ENCODE data around the gene URB1. TPM values are rescaled to one million over a fixed set of nuclear protein-coding genes. Genes with fewer than 3 reads are reported as not detected.

Gene URB1
- polyA plus RNA-seq, 6 donors from 2014 or later, result 1.3 to 4.9 (median 3.2) TPM

- no peak overlapping the region for H3K27ac Mint-ChIP-seq
- peaks cover 41 to 63% (median 49%) of the 10 kb centered on the region in 3 donors for H3K27me3 Mint-ChIP-seq
- H3K9me3 Mint-ChIP-seq, result peaks cover 0 to 2% (median 0%) of the 10 kb centered on the region in 7 donors
- ATAC-seq (ENCODE audit: low read depth in 2 of 2) (no peak), DNase-seq (no peak)
- peaks cover 3 to 16% (median 16%) of the 10 kb centered on the region in 3 donors for H3K4me1 Mint-ChIP-seq
- H3K36me3 Mint-ChIP-seq, result no peaks in the 10 kb centered on the region
- no peak overlapping the region for H3K4me3 Mint-ChIP-seq
Measured at GRCh38 chr21:32415451-32416398, 22.9 kb upstream of the URB1 start.

DNA sequence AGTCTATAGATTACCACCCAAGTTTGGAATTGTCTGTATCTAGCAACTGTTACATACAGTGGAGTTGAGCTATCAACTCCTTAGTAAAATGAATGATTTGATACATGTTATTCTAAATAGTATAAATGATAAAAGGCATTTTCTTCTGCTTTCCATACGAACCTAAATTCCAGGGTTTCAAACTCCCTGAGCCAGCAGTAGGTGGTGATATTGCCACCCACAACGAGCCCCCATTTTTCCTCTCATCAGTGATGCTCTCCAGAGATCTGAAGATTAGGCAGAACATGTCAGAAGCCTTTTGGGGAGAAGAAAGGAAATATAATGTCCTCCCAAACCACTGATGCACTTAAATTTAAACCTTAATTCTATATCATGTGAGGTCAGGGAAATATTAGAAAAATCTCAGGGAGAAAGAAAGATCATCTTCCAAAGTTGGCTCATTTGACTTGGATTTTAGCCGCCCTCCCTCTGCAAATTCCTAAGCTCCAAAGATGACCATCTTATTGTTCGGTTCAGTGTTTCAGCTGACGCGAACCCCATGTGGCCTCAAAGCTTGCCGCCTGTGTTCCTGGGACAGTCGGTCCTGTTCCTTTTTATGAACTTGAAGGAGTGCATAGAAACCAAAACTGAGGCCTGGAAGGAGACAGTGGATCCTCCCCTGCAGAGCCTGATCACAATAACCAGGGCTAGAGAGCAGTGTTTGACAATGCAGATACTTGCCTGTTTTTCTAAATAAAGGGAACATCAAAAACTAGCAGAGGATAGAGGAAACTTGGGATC lies 22.0 kb upstream of the URB1 start:
- ATAC-seq (ENCODE audit: low read depth in 2 of 2) (no peak), DNase-seq (no peak)
- H3K27me3 Mint-ChIP-seq, result peaks cover 49 to 72% (median 59%) of the 10 kb centered on the region in 3 donors
- H3K4me1 Mint-ChIP-seq, result peaks cover 3 to 16% (median 16%) of the 10 kb centered on the region in 3 donors
- no peaks in the 10 kb centered on the region for H3K36me3 Mint-ChIP-seq
- no peak overlapping the region for H3K4me3 Mint-ChIP-seq
- H3K27ac Mint-ChIP-seq, result peak overlapping the region in 1 of 6 donors; percentile 33
- peaks cover 0 to 2% (median 0%) of the 10 kb centered on the region in 7 donors for H3K9me3 Mint-ChIP-seq

DNA sequence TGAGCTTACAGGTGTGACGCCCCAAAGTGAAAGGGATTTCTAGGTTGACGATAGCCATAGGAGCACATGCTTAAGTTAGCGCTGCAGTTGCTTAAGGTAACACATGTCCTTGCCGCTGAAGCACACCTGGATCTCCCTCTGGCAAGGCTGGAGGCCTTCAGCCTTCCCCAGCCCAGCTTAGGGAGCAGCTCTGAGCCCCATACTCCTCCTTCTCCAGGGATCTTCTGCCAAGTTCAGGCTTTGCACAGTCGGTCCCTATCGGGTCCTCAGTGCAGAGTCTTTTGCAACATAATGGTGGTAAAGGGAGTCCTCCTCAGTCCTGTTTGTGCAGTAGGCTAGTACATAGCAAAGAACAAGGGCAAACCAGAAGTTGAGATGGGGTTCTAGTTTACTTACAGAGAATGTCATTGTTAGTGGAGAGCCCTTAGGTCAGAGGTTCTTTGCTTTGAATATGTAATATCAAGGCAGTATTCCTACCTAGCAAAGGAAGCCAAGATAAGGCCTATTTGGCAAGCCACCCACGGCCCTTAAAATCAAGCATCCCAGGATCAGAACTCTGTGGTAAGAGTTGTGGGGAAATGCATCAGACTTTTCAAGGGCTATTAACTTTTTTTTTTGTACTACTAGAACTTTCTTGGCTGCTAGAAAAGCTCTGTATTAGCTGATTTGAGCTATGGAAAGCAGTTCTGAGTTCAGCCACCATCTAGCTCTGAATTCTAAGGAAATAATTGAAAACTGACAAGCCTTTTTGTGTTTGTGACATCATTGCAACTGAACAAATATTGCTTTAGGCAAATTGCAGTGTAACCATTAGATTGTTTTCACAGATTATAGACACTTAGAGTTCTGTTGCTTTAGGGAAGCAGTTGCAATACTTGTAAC lies 21.1 kb upstream of the URB1 start:
- DNase-seq, result no peak
- ATAC-seq (ENCODE audit: low read depth in 2 of 2), result no peak
- Mint-ChIP-seq H3K27ac (peak overlapping the region in 1 of 6 donors; percentile 56), H3K4me3 (peak overlapping the region in 7 of 8 donors; percentile 3 to 87 (median 78)), H3K36me3 (no peaks in the 10 kb centered on the region), H3K9me3 (peaks cover 0 to 2% (median 0%) of the 10 kb centered on the region in 7 donors), H3K4me1 (peaks cover 3 to 16% (median 16%) of the 10 kb centered on the region in 3 donors), H3K27me3 (peaks cover 56 to 81% (median 66%) of the 10 kb centered on the region in 3 donors)

DNA sequence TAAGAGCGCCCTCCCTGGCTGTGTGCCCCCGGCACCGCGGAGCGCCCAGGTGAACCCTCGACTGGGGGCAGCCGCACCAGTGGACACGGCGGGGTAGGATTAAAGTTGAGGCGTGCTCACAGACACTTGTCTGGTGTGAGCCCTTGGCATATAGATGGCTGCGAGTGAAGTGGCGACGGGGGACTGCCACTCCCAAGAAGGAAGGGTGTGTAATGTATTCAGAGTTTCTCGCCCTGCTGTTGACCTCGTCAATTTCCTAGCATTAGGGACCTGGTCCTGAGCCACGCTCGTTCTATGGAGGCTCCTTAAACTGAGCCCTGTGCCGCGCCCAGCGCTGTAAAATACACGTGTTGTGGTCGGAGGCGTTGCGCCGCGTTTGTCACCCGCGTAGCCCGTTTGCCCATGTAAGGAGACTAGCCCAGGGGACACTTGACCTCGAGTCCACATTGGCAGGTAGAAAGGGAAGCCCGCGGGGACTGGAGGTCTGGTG lies 20.2 kb upstream of the URB1 start:
- no peak for ATAC-seq (ENCODE audit: low read depth in 2 of 2)

GRCh38 chr21:32412162-32413014 lies 19.6 kb upstream of the URB1 start, which contains the start of gene EVA1C:
Gene EVA1C (plus strand): TSS chr21:32412706. CDS start chr21:32412854, 148 bp downstream.
- peak; percentile 63 for ATAC-seq (ENCODE audit: low read depth in 2 of 2)
- DNase-seq, result no peak
- Mint-ChIP-seq H3K9me3 (peaks cover 0 to 4% (median 0%) of the 10 kb centered on the region in 7 donors), H3K27ac (peak within 1 kb of the TSS in 2 of 6 donors; percentile 30 to 56), H3K4me3 (peak within 1 kb of the TSS; percentile 49 to 90 (median 84)), H3K36me3 (no peaks in the 10 kb centered on the region), H3K4me1 (peaks cover 3 to 16% (median 16%) of the 10 kb centered on the region in 3 donors), H3K27me3 (peaks cover 64 to 81% (median 74%) of the 10 kb centered on the region in 3 donors)

More for the DNA sequence above, 20.2 kb upstream of the URB1 start:
- H3K9me3 Mint-ChIP-seq, result peaks cover 0 to 4% (median 0%) of the 10 kb centered on the region in 7 donors
- H3K27ac Mint-ChIP-seq, result peak overlapping the region in 2 of 6 donors; percentile 30 to 56
- peaks cover 3 to 16% (median 16%) of the 10 kb centered on the region in 3 donors for H3K4me1 Mint-ChIP-seq
- no peaks in the 10 kb centered on the region for H3K36me3 Mint-ChIP-seq
- H3K27me3 Mint-ChIP-seq, result peaks cover 64 to 84% (median 75%) of the 10 kb centered on the region in 3 donors
- DNase-seq, result no peak
- H3K4me3 Mint-ChIP-seq, result peak overlapping the region; percentile 46 to 87 (median 78)

DNA sequence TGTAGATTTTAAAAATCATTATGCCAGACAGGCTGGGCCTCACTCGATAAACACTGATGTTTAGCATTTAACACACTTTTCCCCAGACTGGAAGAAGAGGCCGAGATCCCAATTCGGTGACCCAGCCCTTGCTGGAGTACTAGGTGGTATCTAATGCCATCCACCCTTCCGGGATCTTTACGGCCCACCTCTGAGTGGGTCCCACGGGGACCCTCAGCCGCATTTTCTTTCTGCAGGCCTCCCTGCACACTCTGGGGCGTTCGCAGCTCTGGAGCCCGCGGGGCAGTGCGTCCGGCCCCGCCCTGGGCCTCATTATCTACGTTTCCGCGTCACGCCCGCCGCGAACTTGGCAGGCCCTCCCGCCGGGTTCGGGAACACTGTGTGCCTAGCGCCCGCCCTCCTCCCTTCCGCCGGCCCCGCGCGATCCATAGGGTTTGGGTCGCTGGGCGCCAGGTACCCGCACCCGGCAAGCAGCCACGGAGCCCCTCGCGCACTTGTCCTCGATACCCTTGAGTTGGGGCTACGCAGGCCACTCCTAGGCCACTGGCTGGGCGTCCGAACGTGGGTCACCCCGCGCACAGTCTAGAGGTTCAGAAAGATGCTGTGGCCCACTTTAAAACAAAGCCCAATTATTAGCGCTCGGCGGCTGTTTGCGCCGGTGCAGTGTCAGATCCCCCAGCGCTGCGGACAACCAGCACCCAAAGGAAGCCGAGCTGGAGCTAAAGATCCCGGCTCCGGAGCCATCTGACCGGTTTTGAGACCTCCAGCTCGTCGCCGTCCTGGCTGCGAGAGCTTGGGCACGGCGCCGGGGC lies 18.7 kb upstream of the URB1 start:
- DNase-seq (no peak), ATAC-seq (ENCODE audit: low read depth in 2 of 2) (peak; percentile 48 to 54)
- H3K27me3 Mint-ChIP-seq, result peaks cover 57 to 81% (median 66%) of the 10 kb centered on the region in 3 donors
- H3K4me1 Mint-ChIP-seq, result peaks cover 3 to 16% (median 16%) of the 10 kb centered on the region in 3 donors
- peak overlapping the region in 1 of 6 donors; percentile 37 for H3K27ac Mint-ChIP-seq
- H3K36me3 Mint-ChIP-seq, result no peaks in the 10 kb centered on the region
- H3K9me3 Mint-ChIP-seq, result peaks cover 0 to 4% (median 0%) of the 10 kb centered on the region in 7 donors
- peak overlapping the region; percentile 49 to 90 (median 84) for H3K4me3 Mint-ChIP-seq

- ATAC-seq (ENCODE audit: low read depth in 2 of 2) (no peak), DNase-seq (no peak)
- Mint-ChIP-seq H3K4me1 (peaks cover 3 to 16% (median 16%) of the 10 kb centered on the region in 3 donors), H3K27ac (peak overlapping the region in 1 of 6 donors; percentile 8), H3K36me3 (no peaks in the 10 kb centered on the region), H3K9me3 (peaks cover 0 to 4% (median 0%) of the 10 kb centered on the region in 7 donors), H3K27me3 (peaks cover 55 to 76% (median 63%) of the 10 kb centered on the region in 3 donors), H3K4me3 (peak overlapping the region in 6 of 8 donors; percentile 49 to 90 (median 78))
Measured at GRCh38 chr21:32410916-32411315, 18.1 kb upstream of the URB1 start.

DNA sequence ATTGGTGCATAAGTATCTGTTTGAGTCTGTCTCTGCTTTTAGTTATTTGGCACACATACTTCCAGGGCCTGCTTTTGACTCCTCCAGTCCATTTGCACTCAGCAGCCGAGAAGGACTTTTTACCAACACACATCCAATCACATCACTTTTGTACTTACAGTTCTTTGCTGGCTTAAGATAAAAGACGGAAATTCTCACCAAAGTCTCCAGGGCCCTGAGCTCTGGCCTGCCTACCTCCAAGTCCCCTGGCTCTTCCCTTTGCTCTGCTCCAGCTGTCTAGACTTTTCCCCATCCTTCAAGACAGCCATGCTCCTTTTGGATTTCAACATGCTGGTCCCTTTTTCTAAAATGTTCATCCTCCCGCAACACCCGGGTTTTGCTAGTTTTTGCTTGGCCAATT lies 17.5 kb upstream of the URB1 start:
- Mint-ChIP-seq H3K4me1 (peaks cover 3 to 16% (median 16%) of the 10 kb centered on the region in 3 donors), H3K9me3 (peaks cover 0 to 4% (median 0%) of the 10 kb centered on the region in 7 donors), H3K27ac (no peak overlapping the region), H3K27me3 (peaks cover 50 to 69% (median 57%) of the 10 kb centered on the region in 3 donors), H3K4me3 (peak overlapping the region in 2 of 8 donors; percentile 17 to 36), H3K36me3 (no peaks in the 10 kb centered on the region)
- ATAC-seq (ENCODE audit: low read depth in 2 of 2) (no peak), DNase-seq (no peak)

- H3K36me3 Mint-ChIP-seq, result no peaks in the 10 kb centered on the region
- H3K27me3 Mint-ChIP-seq, result peaks cover 36 to 52% (median 41%) of the 10 kb centered on the region in 3 donors
- H3K4me3 Mint-ChIP-seq, result no peak overlapping the region
- peaks cover 0 to 4% (median 2%) of the 10 kb centered on the region in 7 donors for H3K9me3 Mint-ChIP-seq
- H3K4me1 Mint-ChIP-seq, result peaks cover 0 to 8% (median under 1%) of the 10 kb centered on the region in 3 donors
- no peak overlapping the region for H3K27ac Mint-ChIP-seq
- no peak for DNase-seq
- ATAC-seq (ENCODE audit: low read depth in 2 of 2), result no peak
Measured at GRCh38 chr21:32406405-32406804, 13.6 kb upstream of the URB1 start.

GRCh38 chr21:32403201-32403777 lies 10.5 kb upstream of the URB1 start:
- ATAC-seq (ENCODE audit: low read depth in 2 of 2), result no peak
- Mint-ChIP-seq H3K27me3 (peaks cover 32 to 53% (median 38%) of the 10 kb centered on the region in 3 donors), H3K36me3 (no peaks in the 10 kb centered on the region), H3K9me3 (peaks cover 0 to 4% (median 2%) of the 10 kb centered on the region in 7 donors), H3K4me3 (no peak overlapping the region), H3K4me1 (peaks cover 0 to 3% (median 0%) of the 10 kb centered on the region in 3 donors), H3K27ac (no peak overlapping the region)
- no peak for DNase-seq
